Mesodermal cell (in vitro differentiated cells): Measurements from ENCODE around the gene PPIC.

Experiments
- H3K27ac ChIP-seq: 2 replicates; pipeline ENCODE4 v1.7.0; 2013; ENCODE audit warnings: mild to moderate bottlenecking, low read depth, low read length, moderate library complexity; ENCODE audit not compliant: severe bottlenecking
- H3K36me3 ChIP-seq: 2 replicates; pipeline ENCODE4 v1.7.1; 2013; ENCODE audit warnings: mild to moderate bottlenecking, low read length, moderate library complexity; ENCODE audit not compliant: control insufficient read depth, insufficient read depth
- H3K4me1 ChIP-seq: one replicate; pipeline ENCODE4 v1.7.1; 2013; ENCODE audit warnings: mild to moderate bottlenecking, low read length; ENCODE audit not compliant: insufficient read depth, control insufficient read depth, poor library complexity, severe bottlenecking
- H3K4me3 ChIP-seq: 2 replicates; pipeline ENCODE4 v1.7.0; 2013; ENCODE audit warnings: low read length, control low read depth, mild to moderate bottlenecking; ENCODE audit not compliant: insufficient read depth, poor library complexity, severe bottlenecking; ENCODE audit errors: extremely low read depth
- H3K9me3 ChIP-seq: 2 replicates; pipeline ENCODE4 v1.7.1; 2013; ENCODE audit warnings: mild to moderate bottlenecking, low read length, moderate library complexity; ENCODE audit not compliant: control insufficient read depth
- WGBS, 2 experiments: methylation state at CpG; one replicate each; pipeline ENCODE4 v1.1.5; 2013; ENCODE audit warnings: missing lambda C conversion rate in 2 of 2; ENCODE audit not compliant: insufficient coverage in 2 of 2; 5-methylcytosine and 5-hydroxymethylcytosine counted together

The PPIC gene

GRCh38 chr5:123047706-123048105 is 11.2 kb upstream of the PPIC start:
- no peaks in the 10 kb centered on the region for H3K9me3 ChIP-seq
- no peak overlapping the region for H3K4me3 ChIP-seq
- no CpG with 5 or more reads among the region's 1 CpG for WGBS, 2 experiments
- no peak overlapping the region for H3K27ac ChIP-seq
- no peaks in the 10 kb centered on the region for H3K36me3 ChIP-seq
- peaks cover 12% of the 10 kb centered on the region for H3K4me1 ChIP-seq

- Histone ChIP-seq H3K4me3 (no peak overlapping the region), H3K27ac (no peak overlapping the region), H3K9me3 (no peaks in the 10 kb centered on the region), H3K36me3 (no peaks in the 10 kb centered on the region), H3K4me1 (peaks cover 12% of the 10 kb centered on the region)
- WGBS, 2 experiments = 85 to 100% methylated on average over 1 to 4 of the region's 4 CpGs
Observed at GRCh38 chr5:123046222-123046621, 9.7 kb upstream of the PPIC start.

GRCh38 chr5:123044926-123045617 is 8.5 kb upstream of the PPIC start:
- Histone ChIP-seq H3K27ac (peak overlapping the region; percentile 92), H3K4me1 (peaks cover 12% of the 10 kb centered on the region), H3K9me3 (no peaks in the 10 kb centered on the region), H3K4me3 (no peak overlapping the region), H3K36me3 (no peaks in the 10 kb centered on the region)
- 52 to 65% methylated on average over 3 to 4 of the region's 7 CpGs for WGBS, 2 experiments

- Histone ChIP-seq H3K4me1 (peaks cover 10% of the 10 kb centered on the region), H3K36me3 (no peaks in the 10 kb centered on the region), H3K4me3 (no peak overlapping the region), H3K9me3 (no peaks in the 10 kb centered on the region), H3K27ac (no peak overlapping the region)
Observed at GRCh38 chr5:123039673-123040072, 3.1 kb upstream of the PPIC start.

- WGBS, 2 experiments = 0 to 2% methylated on average over 9 to 10 of the region's 11 CpGs
- no peaks in the 10 kb centered on the region for H3K36me3 ChIP-seq
- H3K9me3 ChIP-seq = no peaks in the 10 kb centered on the region
- peaks cover 4% of the 10 kb centered on the region for H3K4me1 ChIP-seq
- peak overlapping the region; percentile 56 for H3K27ac ChIP-seq
- peak overlapping the region; percentile 75 for H3K4me3 ChIP-seq
Observed at GRCh38 chr5:123037104-123037418, 536 bp upstream of the PPIC start.

- Histone ChIP-seq H3K27ac (no peak overlapping the region), H3K9me3 (no peaks in the 10 kb centered on the region), H3K4me3 (peak overlapping the region; percentile 75), H3K4me1 (peaks cover 4% of the 10 kb centered on the region), H3K36me3 (no peaks in the 10 kb centered on the region)
- WGBS, 2 experiments = 0 to 1% methylated on average over 22 to 25 of the region's 40 CpGs
Observed at GRCh38 chr5:123035918-123036390, 571 bp downstream of the PPIC start.

- H3K9me3 ChIP-seq = no peaks in the 10 kb centered on the region
- H3K4me1 ChIP-seq = peaks cover 4% of the 10 kb centered on the region
- H3K4me3 ChIP-seq = peak overlapping the region; percentile 75
- no peaks in the 10 kb centered on the region for H3K36me3 ChIP-seq
- no peak overlapping the region for H3K27ac ChIP-seq
- WGBS, 2 experiments = 2 to 3% methylated on average over 17 to 26 of the region's 27 CpGs
Observed at GRCh38 chr5:123035360-123035917, 1.1 kb downstream of the PPIC start.

- Histone ChIP-seq H3K4me1 (peaks cover 4% of the 10 kb centered on the region), H3K36me3 (no peaks in the 10 kb centered on the region)
Observed at GRCh38 chr5:123033157-123033671, 3.3 kb downstream of the PPIC start.

GRCh38 chr5:123028222-123028621 is 8.3 kb downstream of the PPIC start:
- Histone ChIP-seq H3K36me3 (no peaks in the 10 kb centered on the region), H3K9me3 (no peaks in the 10 kb centered on the region), H3K4me1 (no peaks in the 10 kb centered on the region), H3K4me3 (no peak overlapping the region), H3K27ac (no peak overlapping the region)
- 96 to 100% methylated on average over 3 of the region's 9 CpGs for WGBS, 2 experiments

More at GRCh38 chr5:123033157-123033671, 3.3 kb downstream of the PPIC start:
- Histone ChIP-seq H3K27ac (no peak overlapping the region), H3K4me3 (no peak overlapping the region), H3K9me3 (no peaks in the 10 kb centered on the region)
- WGBS, 2 experiments = 86 to 93% methylated on average over 5 of the region's 6 CpGs

- 100% methylated on average over 1 of the region's 1 CpG for WGBS, 2 experiments
- Histone ChIP-seq H3K4me3 (no peak overlapping the region), H3K4me1 (no peaks in the 10 kb centered on the region), H3K36me3 (no peaks in the 10 kb centered on the region), H3K9me3 (no peaks in the 10 kb centered on the region), H3K27ac (no peak overlapping the region)
Observed at GRCh38 chr5:123014689-123015088, 21.8 kb downstream of the PPIC start.

- Histone ChIP-seq H3K4me3 (no peak overlapping the region), H3K9me3 (no peaks in the 10 kb centered on the region), H3K27ac (no peak overlapping the region), H3K4me1 (no peaks in the 10 kb centered on the region), H3K36me3 (peaks cover 4% of the 10 kb centered on the region)
- WGBS, 2 experiments = 100% methylated on average over 1 of the region's 1 CpG; no CpG with 5 or more reads in 1 of the 2 experiments
Observed at GRCh38 chr5:123012321-123012720, 24.2 kb downstream of the PPIC start.
